GM12892 (cell line): ENCODE data around the gene TRMO.

ENCODE experiments used
- POLR2A ChIP-seq: IDR thresholded peaks from 2 replicates; pipeline ENCODE4 v1.6.1; 2011; ENCODE audit warnings: low read depth, low read length, control low read depth
- POLR2AphosphoS5 ChIP-seq: IDR thresholded peaks from 2 replicates; pipeline ENCODE4 v1.6.1; 2011; ENCODE audit warnings: low read depth, low read length, control low read depth
- TAF1 ChIP-seq: IDR thresholded peaks from 2 replicates; pipeline ENCODE4 v1.6.1; 2011; ENCODE audit warnings: low read depth, mild to moderate bottlenecking, control low read depth, low read length, borderline replicate concordance

GRCh38 chr9:97969014-97969413, 46.7 kb upstream of the TRMO start:
- no peak for TF ChIP-seq POLR2AphosphoS5
- TF ChIP-seq POLR2A: no peak
- no peak for TF ChIP-seq TAF1
